AG04449 (cell line): ENCODE data around the gene ID2.
"Not testable (repeated sequence)": the region's sequence is repeated elsewhere in the genome, so short reads cannot be mapped to it uniquely, and the experiment has no call there.

Experiments
- CTCF ChIA-PET: fragments of 350-600 bp; formaldehyde crosslinking; extraction: SDS; loops from one replicate; lab custom pipeline; 2021; ENCODE audit warnings: antibody characterized with exemption; lab: Yijun Ruan, JAX
- POLR2A ChIA-PET: fragments of 400-600, 350-600 bp; formaldehyde crosslinking; extraction: SDS; loops from one replicate; lab custom pipeline; 2020; ENCODE audit warnings: antibody characterized with exemption, inconsistent platforms; lab: Yijun Ruan, JAX
- DNase-seq: peaks from one replicate; pipeline ENCODE4 v3.0.0-alpha.2; 2010; ENCODE audit warnings: low read depth, low spot score
- H3K4me3 ChIP-seq: 2 replicates; pipeline ENCODE4 v1.5.1; 2011; ENCODE audit warnings: low read depth, mild to moderate bottlenecking, control low read depth, low read length
- CTCF ChIP-seq: IDR thresholded peaks from one replicate; pipeline ENCODE4 v1.5.1; 2011; ENCODE audit warnings: mild to moderate bottlenecking, moderate library complexity, low read length, control low read depth, inconsistent platforms; ENCODE audit not compliant: insufficient read depth; ENCODE audit errors: missing control alignments

Gene ID2

DNA sequence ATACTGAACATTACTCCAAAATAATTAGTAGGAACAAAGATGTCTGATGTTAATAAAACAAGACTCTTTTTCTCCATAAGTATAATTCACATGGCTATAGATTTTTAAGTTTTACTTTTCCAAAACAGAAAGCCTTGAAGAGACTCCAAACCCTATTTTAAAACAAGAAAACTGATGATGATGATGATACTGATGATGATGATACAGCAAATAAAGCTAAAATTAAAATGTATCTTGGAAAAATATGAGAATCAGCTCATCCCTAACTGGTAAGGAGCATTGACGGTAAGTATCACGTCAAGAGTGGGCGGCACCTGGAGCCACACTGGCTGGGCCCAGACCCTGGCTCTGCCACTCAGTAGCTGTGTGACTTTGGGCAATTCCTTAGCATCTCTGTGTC lies 39.6 kb downstream of the ID2 start:
- DNase-seq: no peak
- CTCF ChIA-PET: no interaction called here
- TF ChIP-seq CTCF: no peak
- no peak overlapping the region for H3K4me3 ChIP-seq
- POLR2A ChIA-PET: no interaction called here

GRCh38 chr2:8722986-8723385 lies 41.1 kb downstream of the ID2 start:
- ChIA-PET POLR2A (no interaction called here), CTCF (no interaction called here)
- H3K4me3 ChIP-seq: no peak overlapping the region
- TF ChIP-seq CTCF: no peak
- no peak for DNase-seq

DNA sequence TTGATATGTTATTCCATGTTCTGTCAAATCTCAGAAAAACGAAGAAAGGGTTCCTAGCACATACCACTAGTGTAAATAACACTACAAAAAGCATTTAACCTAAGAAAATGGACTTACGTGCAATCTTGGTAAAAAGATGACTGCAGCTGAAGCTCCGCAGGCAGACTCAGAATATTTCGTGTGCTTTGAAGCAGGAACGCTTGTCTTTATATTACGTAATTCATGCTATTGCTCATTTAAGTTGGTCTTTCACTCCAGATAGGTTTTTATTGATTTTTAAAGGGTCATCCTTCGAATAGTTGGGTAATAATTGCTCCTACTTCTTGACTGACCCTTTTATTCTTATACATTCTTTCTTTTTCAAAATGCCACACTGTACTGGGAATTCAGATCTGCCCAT lies 44.0 kb downstream of the ID2 start:
- TF ChIP-seq CTCF: no peak
- no peak overlapping the region for H3K4me3 ChIP-seq
- POLR2A ChIA-PET: no interaction called here
- no peak for DNase-seq
- CTCF ChIA-PET: no interaction called here

DNA sequence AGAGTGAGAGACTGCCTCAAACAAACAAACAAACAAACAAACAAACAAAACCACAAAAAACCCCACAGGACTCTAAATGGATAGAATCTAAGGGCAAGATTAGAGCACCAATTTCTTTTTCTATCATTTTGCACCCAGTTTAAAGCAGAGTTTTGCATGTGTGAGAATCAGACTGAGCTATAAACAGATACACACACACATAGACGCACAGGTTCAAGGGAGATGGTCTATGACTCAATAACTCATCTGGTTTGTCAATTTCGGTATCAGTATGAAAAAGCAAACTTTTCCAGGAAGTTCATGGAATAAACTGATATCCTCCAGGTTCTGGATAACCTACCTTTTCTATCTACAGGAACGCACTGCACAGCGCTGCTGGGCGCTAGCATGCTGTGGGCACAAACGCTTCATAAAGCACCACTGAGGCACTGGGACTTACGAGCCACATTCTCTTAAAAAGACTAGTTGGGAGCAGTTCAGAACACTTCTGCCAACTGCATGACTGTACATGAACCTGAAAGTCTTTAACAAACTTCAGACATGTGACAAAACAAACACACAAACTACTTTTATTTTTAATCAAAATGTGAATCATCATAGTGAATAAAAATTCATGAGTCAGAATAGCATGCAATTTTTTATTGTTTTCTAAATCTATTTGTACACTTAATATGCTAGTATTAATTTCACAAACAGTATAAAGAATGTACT lies 46.6 kb downstream of the ID2 start:
- H3K4me3 ChIP-seq: no peak overlapping the region
- TF ChIP-seq CTCF: no peak
- ChIA-PET POLR2A (no interaction called here), CTCF (no interaction called here)
- no peak for DNase-seq

- DNase-seq, POLR2A ChIA-PET, CTCF ChIA-PET, H3K4me3 ChIP-seq: not testable (repeated sequence)
These were observed 47.2 kb downstream of the ID2 start for GRCh38 chr2:8729101-8729500.

GRCh38 chr2:8729939-8730338 lies 48.1 kb downstream of the ID2 start:
- no peak for TF ChIP-seq CTCF
- no peak overlapping the region for H3K4me3 ChIP-seq
- no peak for DNase-seq
- POLR2A ChIA-PET: no interaction called here
- CTCF ChIA-PET: no interaction called here

- POLR2A ChIA-PET: no interaction called here
- TF ChIP-seq CTCF: no peak
- no peak overlapping the region for H3K4me3 ChIP-seq
- CTCF ChIA-PET: interaction anchor here (1.5 kb wide), 1 partner anchor 13 kb away, joined by 4 read pairs; no protein-coding TSS in a partner anchor
- DNase-seq: no peak
These were observed 50.7 kb downstream of the ID2 start for GRCh38 chr2:8732601-8733000.
